GM13977 (cell line): ENCODE data around the gene NDEL1.

ENCODE experiments used
- DNase-seq: peaks from one replicate; pipeline ENCODE4 v3.0.0; 2012; ENCODE audit warnings: low spot score
- in situ Hi-C: fragments of 300-500 bp; cut with MboI; formaldehyde crosslinking; loops from one replicate; pipeline ENCODE4 v1.12.0; 2022; ENCODE audit warnings: low sequenced_read_pairs, low pct_unique_long_range_greater_than_20kb, mixed read lengths, inconsistent platforms; ENCODE audit not compliant: unreplicated experiment
- TF ChIP-seq, protein P1 (sequence below): IDR thresholded peaks from 2 replicates; pipeline ENCODE4 v1.5.1; 2012; ENCODE audit warnings: mild to moderate bottlenecking, control low read depth; ENCODE audit not compliant: insufficient read depth; ENCODE audit errors: extremely low read depth, missing control alignments

Gene NDEL1

GRCh38 chr17:8504460-8505207 lies 69.0 kb downstream of the NDEL1 start:
- TF ChIP-seq, protein P1, sequence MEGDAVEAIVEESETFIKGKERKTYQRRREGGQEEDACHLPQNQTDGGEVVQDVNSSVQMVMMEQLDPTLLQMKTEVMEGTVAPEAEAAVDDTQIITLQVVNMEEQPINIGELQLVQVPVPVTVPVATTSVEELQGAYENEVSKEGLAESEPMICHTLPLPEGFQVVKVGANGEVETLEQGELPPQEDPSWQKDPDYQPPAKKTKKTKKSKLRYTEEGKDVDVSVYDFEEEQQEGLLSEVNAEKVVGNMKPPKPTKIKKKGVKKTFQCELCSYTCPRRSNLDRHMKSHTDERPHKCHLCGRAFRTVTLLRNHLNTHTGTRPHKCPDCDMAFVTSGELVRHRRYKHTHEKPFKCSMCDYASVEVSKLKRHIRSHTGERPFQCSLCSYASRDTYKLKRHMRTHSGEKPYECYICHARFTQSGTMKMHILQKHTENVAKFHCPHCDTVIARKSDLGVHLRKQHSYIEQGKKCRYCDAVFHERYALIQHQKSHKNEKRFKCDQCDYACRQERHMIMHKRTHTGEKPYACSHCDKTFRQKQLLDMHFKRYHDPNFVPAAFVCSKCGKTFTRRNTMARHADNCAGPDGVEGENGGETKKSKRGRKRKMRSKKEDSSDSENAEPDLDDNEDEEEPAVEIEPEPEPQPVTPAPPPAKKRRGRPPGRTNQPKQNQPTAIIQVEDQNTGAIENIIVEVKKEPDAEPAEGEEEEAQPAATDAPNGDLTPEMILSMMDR = no peak
- in situ Hi-C loops = no loop called here
- no peak for DNase-seq

GRCh38 chr17:8506145-8506544 lies 70.5 kb downstream of the NDEL1 start:
- DNase-seq = no peak
- TF ChIP-seq, protein P1 = no peak

DNA sequence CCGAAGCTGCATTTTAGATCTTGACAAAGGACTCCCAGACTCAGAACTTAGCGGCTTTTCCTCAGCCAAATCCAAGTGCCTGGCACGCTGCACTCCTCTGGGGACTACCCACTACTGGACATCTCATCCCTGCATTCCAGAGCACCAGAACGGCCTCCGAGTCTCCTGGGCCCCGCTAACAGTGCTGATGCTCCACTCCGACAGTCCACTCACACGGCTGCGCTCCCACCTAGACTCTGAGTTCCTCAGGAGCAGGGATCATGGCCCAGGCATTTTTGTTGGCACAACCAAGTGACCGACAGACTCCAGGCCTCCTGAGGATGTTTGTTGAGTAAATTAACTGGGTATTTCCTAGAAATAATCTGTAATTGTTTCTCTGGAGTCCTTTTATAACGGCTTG lies 79.1 kb downstream of the NDEL1 start:
- TF ChIP-seq, protein P1 = no peak
- in situ Hi-C loops = no loop called here
- no peak for DNase-seq

More at GRCh38 chr17:8506145-8506544, 70.5 kb downstream of the NDEL1 start:
- in situ Hi-C loops = no loop called here
